SK-N-SH (cell line): ENCODE results near the gene CEP112. TPM values are rescaled to one million over a fixed set of nuclear protein-coding genes. Genes with fewer than 3 reads are reported as not detected.

Experiments
- CTCF ChIA-PET: fragments of 300-600, 350-600 bp; formaldehyde crosslinking; extraction: SDS; loops from one replicate; lab custom pipeline; 2021; lab: Yijun Ruan, JAX
- POLR2A ChIA-PET: fragments of 350-600 bp; sonication (Branson Sonifier 250); formaldehyde crosslinking; extraction: SDS; loops from one replicate; lab custom pipeline; 2020; ENCODE audit warnings: antibody characterized with exemption, inconsistent platforms; lab: Yijun Ruan, JAX
- DNase-seq: peaks from one replicate; pipeline ENCODE4 v3.0.0; 2012
- H2AFZ ChIP-seq: fragments of 200-600 bp; sonication (generic); 2 replicates; pipeline ENCODE4 v1.8.1; 2016; ENCODE audit warnings: antibody characterized with exemption, mild to moderate bottlenecking, low read depth
- H3F3A ChIP-seq: fragments of 200-600 bp; sonication (generic); replicated peaks from 2 replicates; pipeline ENCODE3; 2016; ENCODE audit warnings: antibody characterized with exemption, mild to moderate bottlenecking; ENCODE audit not compliant: insufficient read depth
- H3K27ac ChIP-seq, 2 experiments: fragments of 200-500 bp in 1 of 2; fragments of 200-600 bp in 1 of 2; sonication (Bioruptor generic) in 1 of 2; sonication (generic), shearing (Covaris generic) in 1 of 2; 2 replicates each; pipeline versions ENCODE4 v1.5.1 to v1.6.1; 2014 to 2016; ENCODE audit warnings: low read depth in 2 of 2, inconsistent platforms in 1 of 2, low read length in 1 of 2, mild to moderate bottlenecking in 1 of 2, mixed read lengths in 1 of 2
- H3K27me3 ChIP-seq: fragments of 200-600 bp; sonication (generic), shearing (Covaris generic); 2 replicates; pipeline ENCODE4 v1.6.1; 2016; ENCODE audit warnings: mixed run types; ENCODE audit not compliant: insufficient read depth
- H3K36me3 ChIP-seq, 2 experiments: fragments of 200-500 bp in 1 of 2; fragments of 200-600 bp in 1 of 2; sonication (Bioruptor generic) in 1 of 2; sonication (generic) in 1 of 2; replicated peaks in 1 of 2; 2 replicates each; pipeline versions ENCODE3 to v1.5.1; 2014 to 2016; ENCODE audit warnings: low read length in 1 of 2, mild to moderate bottlenecking in 1 of 2; ENCODE audit not compliant: insufficient read depth in 2 of 2, control insufficient read depth in 1 of 2
- H3K4me1 ChIP-seq, 2 experiments: fragments of 200-500 bp in 1 of 2; fragments of 200-600 bp in 1 of 2; sonication (Bioruptor generic) in 1 of 2; sonication (generic), shearing (Covaris generic) in 1 of 2; 2 replicates each; pipeline versions ENCODE4 v1.5.1 to v1.6.1; 2014 to 2016; ENCODE audit warnings: low read depth in 1 of 2, low read length in 1 of 2, mixed run types in 1 of 2; ENCODE audit not compliant: insufficient read depth in 2 of 2, control insufficient read depth in 1 of 2
- H3K4me2 ChIP-seq: fragments of 200-600 bp; sonication (generic), shearing (Covaris generic); 2 replicates; pipeline ENCODE4 v1.6.1; 2017; ENCODE audit warnings: mixed run types
- H3K4me3 ChIP-seq, 2 experiments: fragments of 200-500 bp in 1 of 2; fragments of 200-600 bp in 1 of 2; sonication (Bioruptor generic) in 1 of 2; sonication (generic), shearing (Covaris generic) in 1 of 2; 2 replicates each; pipeline versions ENCODE4 v1.5.1 to v1.8.1; 2014 to 2016; ENCODE audit warnings: low read depth in 2 of 2, inconsistent platforms in 1 of 2, low read length in 1 of 2, mild to moderate bottlenecking in 1 of 2, mixed read lengths in 1 of 2, moderate library complexity in 1 of 2
- H3K79me2 ChIP-seq: fragments of 200-600 bp; sonication (generic); 2 replicates; pipeline ENCODE4 v1.8.1; 2017; ENCODE audit warnings: mild to moderate bottlenecking; ENCODE audit not compliant: insufficient read depth
- H3K9ac ChIP-seq: fragments of 200-600 bp; sonication (generic); 2 replicates; pipeline ENCODE4 v1.6.1; 2017; ENCODE audit warnings: mixed run types
- H3K9me2 ChIP-seq: fragments of 200-600 bp; sonication (generic); 2 replicates; pipeline ENCODE4 v1.6.1; 2017; ENCODE audit warnings: mixed run types
- H3K9me3 ChIP-seq: fragments of 200-600 bp; sonication (generic); 2 replicates; pipeline ENCODE4 v1.6.1; 2017; ENCODE audit warnings: mixed run types, mild to moderate bottlenecking, moderate library complexity
- H4K20me1 ChIP-seq: fragments of 200-600 bp; sonication (generic); 2 replicates; pipeline ENCODE4 v1.6.1; 2017; ENCODE audit warnings: mild to moderate bottlenecking, mixed run types; ENCODE audit not compliant: insufficient read depth
- CHD2 ChIP-seq: fragments of 150-350 bp; IDR thresholded peaks from 2 replicates; pipeline ENCODE4 v1.6.1; 2018; ENCODE audit warnings: low read length; ENCODE audit not compliant: partially characterized antibody
- CTCF ChIP-seq: fragments of 200-600 bp; sonication (generic); IDR thresholded peaks from 2 replicates; pipeline ENCODE4 v1.6.1; 2017; ENCODE audit warnings: antibody characterized with exemption, mild to moderate bottlenecking, moderate library complexity
- FOSL2 ChIP-seq: IDR thresholded peaks from 2 replicates; pipeline ENCODE4 v1.4.0; 2012; ENCODE audit warnings: low read depth, mild to moderate bottlenecking, moderate library complexity, borderline replicate concordance
- FOXJ3 ChIP-seq: sonication (generic); formaldehyde crosslinking; IDR thresholded peaks from 2 replicates; pipeline ENCODE4 v1.5.1; 2020; ENCODE audit warnings: mild to moderate bottlenecking, missing genetic modification reagents
- FOXM1 ChIP-seq: IDR thresholded peaks from 2 replicates; pipeline ENCODE4 v1.4.0; 2012; ENCODE audit warnings: low read depth, mild to moderate bottlenecking
- GABPA ChIP-seq: IDR thresholded peaks from 2 replicates; pipeline ENCODE4 v1.4.0; 2012; ENCODE audit warnings: low read depth, mild to moderate bottlenecking
- MEF2A ChIP-seq: IDR thresholded peaks from 2 replicates; pipeline ENCODE4 v1.4.0; 2012; ENCODE audit warnings: low read depth, borderline replicate concordance
- NFIC ChIP-seq: IDR thresholded peaks from 2 replicates; pipeline ENCODE4 v1.4.0; 2012; ENCODE audit warnings: borderline replicate concordance
- NRF1 ChIP-seq: IDR thresholded peaks from 2 replicates; pipeline ENCODE4 v1.6.1; 2012; ENCODE audit warnings: low read depth, mild to moderate bottlenecking, low read length
- RCOR1 ChIP-seq: fragments of 150-350 bp; IDR thresholded peaks from 2 replicates; pipeline ENCODE4 v1.6.1; 2017; ENCODE audit warnings: antibody characterized with exemption, low read length
- REST ChIP-seq: IDR thresholded peaks from 2 replicates; pipeline ENCODE4 v1.6.1; 2012; ENCODE audit warnings: mild to moderate bottlenecking, low read depth, low read length, moderate library complexity
- RFX5 ChIP-seq: IDR thresholded peaks from 2 replicates; pipeline ENCODE4 v1.6.1; 2012; ENCODE audit warnings: mild to moderate bottlenecking, improper control_type of control experiment, low read length
- TCF12 ChIP-seq: IDR thresholded peaks from 2 replicates; pipeline ENCODE4 v1.4.0; 2012
- USF2 ChIP-seq: fragments of 150-350 bp; IDR thresholded peaks from 2 replicates; pipeline ENCODE4 v1.6.1; 2017; ENCODE audit warnings: antibody characterized with exemption, low read length, low read depth, borderline replicate concordance
- YY1 ChIP-seq: IDR thresholded peaks from 2 replicates; pipeline ENCODE4 v1.4.0; 2012; ENCODE audit warnings: low read depth, mild to moderate bottlenecking
- WGBS: methylation state at CpG from one replicate; pipeline ENCODE4 v1.1.6; 2017; ENCODE audit warnings: low lambda C conversion rate; 5-methylcytosine and 5-hydroxymethylcytosine counted together
- polyA plus RNA-seq, 3 experiments: library from polyadenylated mRNA; depleted of rRNA; stranded (reverse); fragments of >200 nt; gene quantifications; 2 replicates each; pipeline ENCODE4 v1.2.3, GENCODE V29; 2012
- TF ChIP-seq, protein P1 (sequence below): IDR thresholded peaks from 2 replicates; pipeline ENCODE4 v1.4.0; 2012; ENCODE audit warnings: low read depth
- TF ChIP-seq, protein P2 (sequence below): IDR thresholded peaks from 2 replicates; pipeline ENCODE4 v1.4.0; 2012; ENCODE audit warnings: low read depth, borderline replicate concordance
- TF ChIP-seq, protein P3 (sequence below): IDR thresholded peaks from 2 replicates; pipeline ENCODE4; 2012

Gene CEP112
- polyA plus RNA-seq, 1 of the 3 experiments (the other 2 are of a cell fraction), result 7.9 TPM

- ChIA-PET POLR2A (no interaction called here), CTCF (no interaction called here)
- DNase-seq, result no peak
- no peaks in the 10 kb centered on the region for H3K36me3 ChIP-seq
- no peaks in the 10 kb centered on the region for H3K9me3 ChIP-seq
- H3K27me3 ChIP-seq, result no peaks in the 10 kb centered on the region
- no peak overlapping the region for H3K4me3 ChIP-seq
- H3K4me2 ChIP-seq, result no peak overlapping the region
- peaks cover 7% of the 10 kb centered on the region for H3F3A ChIP-seq
- TF ChIP-seq RFX5, result no peak
- no peak for TF ChIP-seq USF2
- TF ChIP-seq YY1, result no peak
- TF ChIP-seq, protein P1, sequence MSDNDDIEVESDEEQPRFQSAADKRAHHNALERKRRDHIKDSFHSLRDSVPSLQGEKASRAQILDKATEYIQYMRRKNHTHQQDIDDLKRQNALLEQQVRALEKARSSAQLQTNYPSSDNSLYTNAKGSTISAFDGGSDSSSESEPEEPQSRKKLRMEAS, result no peak
- TF ChIP-seq, protein P2, sequence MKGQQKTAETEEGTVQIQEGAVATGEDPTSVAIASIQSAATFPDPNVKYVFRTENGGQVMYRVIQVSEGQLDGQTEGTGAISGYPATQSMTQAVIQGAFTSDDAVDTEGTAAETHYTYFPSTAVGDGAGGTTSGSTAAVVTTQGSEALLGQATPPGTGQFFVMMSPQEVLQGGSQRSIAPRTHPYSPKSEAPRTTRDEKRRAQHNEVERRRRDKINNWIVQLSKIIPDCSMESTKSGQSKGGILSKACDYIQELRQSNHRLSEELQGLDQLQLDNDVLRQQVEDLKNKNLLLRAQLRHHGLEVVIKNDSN, result no peak
- TF ChIP-seq CTCF, result no peak
- no peak for TF ChIP-seq FOXJ3
- no peak for TF ChIP-seq NFIC
- TF ChIP-seq MEF2A, result no peak
- no peak for TF ChIP-seq FOXM1
- no peak for TF ChIP-seq CHD2
- no peaks in the 10 kb centered on the region for H3K79me2 ChIP-seq
- H3K27ac ChIP-seq, result no peak overlapping the region
- no peaks in the 10 kb centered on the region for H3K9me2 ChIP-seq
- H4K20me1 ChIP-seq, result no peaks in the 10 kb centered on the region
- no peak overlapping the region for H3K9ac ChIP-seq
- H3K4me1 ChIP-seq, result peaks cover 6 to 7% of the 10 kb centered on the region in 2 experiments; a peak in 3 of 4 replicates
- no peak overlapping the region for H2AFZ ChIP-seq
These were observed 436.1 kb downstream of the CEP112 start for GRCh38 chr17:65755799-65756198.

- Histone ChIP-seq H3F3A (peaks cover 5% of the 10 kb centered on the region), H3K4me1 (peaks cover 12% of the 10 kb centered on the region in 2 experiments; a peak in 3 of 4 replicates), H3K9me2 (no peaks in the 10 kb centered on the region), H3K9me3 (no peaks in the 10 kb centered on the region), H4K20me1 (no peaks in the 10 kb centered on the region), H3K36me3 (no peaks in the 10 kb centered on the region), H3K9ac (no peak overlapping the region), H3K4me3 (no peak overlapping the region), H3K27ac (no peak overlapping the region), H3K79me2 (no peaks in the 10 kb centered on the region), H3K27me3 (no peaks in the 10 kb centered on the region), H2AFZ (no peak overlapping the region), H3K4me2 (no peak overlapping the region)
- DNase-seq, result no peak
- TF ChIP-seq CTCF (no peak), FOSL2 (no peak), TCF12 (no peak), FOXJ3 (no peak), RCOR1 (no peak), GABPA (no peak), FOXM1 (no peak), REST (no peak), NRF1 (no peak)
- TF ChIP-seq, protein P3, sequence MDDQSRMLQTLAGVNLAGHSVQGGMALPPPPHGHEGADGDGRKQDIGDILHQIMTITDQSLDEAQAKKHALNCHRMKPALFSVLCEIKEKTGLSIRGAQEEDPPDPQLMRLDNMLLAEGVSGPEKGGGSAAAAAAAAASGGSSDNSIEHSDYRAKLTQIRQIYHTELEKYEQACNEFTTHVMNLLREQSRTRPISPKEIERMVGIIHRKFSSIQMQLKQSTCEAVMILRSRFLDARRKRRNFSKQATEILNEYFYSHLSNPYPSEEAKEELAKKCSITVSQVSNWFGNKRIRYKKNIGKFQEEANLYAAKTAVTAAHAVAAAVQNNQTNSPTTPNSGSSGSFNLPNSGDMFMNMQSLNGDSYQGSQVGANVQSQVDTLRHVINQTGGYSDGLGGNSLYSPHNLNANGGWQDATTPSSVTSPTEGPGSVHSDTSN, result no peak
- CTCF ChIA-PET, result interaction anchor here (0.9 to 1.1 kb wide), 2 partner anchors 20 to 460 kb away, joined by 3 read pairs; no protein-coding TSS in a partner anchor
- WGBS, result 95% methylated on average over 7 of the region's 7 CpGs
- POLR2A ChIA-PET, result no interaction called here
These were observed 437.3 kb downstream of the CEP112 start for GRCh38 chr17:65754630-65755029.
